Suprapubic skin (tissue), 4 donors: Measurements from ENCODE around the gene DRC1. TPM values are rescaled to one million over a fixed set of nuclear protein-coding genes. Genes with fewer than 3 reads are reported as not detected.

ENCODE experiments used
- DNase-seq, 2 donors: peaks; one replicate each; pipeline ENCODE4 v3.0.0-alpha.2; 2019; ENCODE audit warnings: low spot score in 2 of 2
- H3K27ac ChIP-seq: fragments of 200-600 bp; sonication (generic); one replicate; pipeline ENCODE4 v1.5.1; 2019
- H3K27me3 ChIP-seq: fragments of 200-600 bp; sonication (generic); one replicate; pipeline ENCODE4 v1.5.1; 2019
- H3K36me3 ChIP-seq: fragments of 200-600 bp; sonication (generic); one replicate; pipeline ENCODE4 v1.5.1; 2019
- H3K4me1 ChIP-seq: fragments of 200-600 bp; sonication (generic); one replicate; pipeline ENCODE4 v1.5.1; 2019
- H3K4me3 ChIP-seq: fragments of 200-600 bp; sonication (generic); one replicate; pipeline ENCODE4 v1.5.1; 2019; ENCODE audit warnings: mild to moderate bottlenecking
- H3K9me3 ChIP-seq: fragments of 200-600 bp; sonication (generic); one replicate; pipeline ENCODE4 v1.5.1; 2019
- CTCF ChIP-seq, 2 donors: fragments of 200-600 bp in 1 of 2; fragments of 450-650 bp in 1 of 2; sonication (generic) in 1 of 2; IDR thresholded peaks; one replicate each; pipeline ENCODE4 v1.5.1; 2016 to 2019; ENCODE audit warnings: antibody characterized with exemption in 2 of 2, mild to moderate bottlenecking in 1 of 2, moderate library complexity in 1 of 2
- EP300 ChIP-seq: sonication (generic); formaldehyde crosslinking; IDR thresholded peaks from one replicate; pipeline ENCODE4 v1.6.1; 2017; ENCODE audit warnings: antibody characterized with exemption
- POLR2A ChIP-seq, 2 donors: fragments of 450-650 bp; IDR thresholded peaks; one replicate each; pipeline ENCODE4 v1.6.1; 2017; ENCODE audit warnings: antibody characterized with exemption in 2 of 2, mild to moderate bottlenecking in 2 of 2, moderate library complexity in 2 of 2
- POLR2AphosphoS5 ChIP-seq, 3 donors: sonication (generic); formaldehyde crosslinking; IDR thresholded peaks; one replicate each; pipeline ENCODE4 v1.6.1; 2017; ENCODE audit warnings: antibody characterized with exemption in 3 of 3
- WGBS: methylation state at CpG from one replicate; pipeline ENCODE4 v1.1.5; 2018; 5-methylcytosine and 5-hydroxymethylcytosine counted together
- total RNA-seq, 4 donors: library from RNA; depleted of rRNA; stranded (reverse); fragments of >200 nt; gene quantifications; one replicate each; pipeline ENCODE4 v1.1.0, GENCODE V29; 2016

DRC1 gene
- total RNA-seq, 4 donors from 2014 or later: 0.26 TPM; not detected in 3

- H3K4me3 ChIP-seq: no peak overlapping the region
Observed at GRCh38 chr2:26384597-26384996, 17.1 kb upstream of the DRC1 start.

DNA sequence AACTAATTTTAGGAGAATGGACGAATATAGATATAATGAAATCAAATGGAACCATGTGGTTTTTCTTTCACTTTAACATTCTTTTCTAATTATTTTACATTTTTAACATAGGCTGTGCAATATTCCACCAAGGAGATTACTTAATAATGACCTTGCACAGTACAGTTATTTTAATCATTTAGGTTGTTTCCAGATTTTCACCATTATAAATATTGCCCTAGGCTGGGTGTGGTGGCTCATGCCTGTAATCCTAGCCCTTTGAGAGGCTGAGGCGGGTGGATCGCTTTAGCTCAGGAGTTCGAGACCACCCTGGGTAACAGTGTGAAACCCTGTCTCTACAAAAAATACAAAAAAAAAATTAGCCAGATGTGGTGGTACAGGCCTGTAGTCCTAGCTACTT, 14.5 kb upstream of the DRC1 start:
- H3K27me3 ChIP-seq: no peaks in the 10 kb centered on the region
- H3K4me1 ChIP-seq: no peaks in the 10 kb centered on the region
- H3K27ac ChIP-seq: no peak overlapping the region
- no peak overlapping the region for H3K4me3 ChIP-seq
- DNase-seq: no peak
- TF ChIP-seq EP300 (no peak), POLR2A (IDR thresholded peaks at IDR 0.05) (no peak), CTCF (IDR thresholded peaks at IDR 0.05) (no peak), POLR2AphosphoS5 (IDR thresholded peaks at IDR 0.05) (no peak)
- H3K36me3 ChIP-seq: peaks cover 39% of the 10 kb centered on the region
- H3K9me3 ChIP-seq: no peaks in the 10 kb centered on the region
- 97% methylated on average over 4 of the region's 4 CpGs for WGBS

More at GRCh38 chr2:26384597-26384996, 17.1 kb upstream of the DRC1 start:
- no peak for TF ChIP-seq POLR2A (IDR thresholded peaks at IDR 0.05)
- no peak for TF ChIP-seq CTCF (IDR thresholded peaks at IDR 0.05)
- TF ChIP-seq EP300: no peak
- no peak for TF ChIP-seq POLR2AphosphoS5 (IDR thresholded peaks at IDR 0.05)
- Histone ChIP-seq H3K27ac (no peak overlapping the region), H3K9me3 (no peaks in the 10 kb centered on the region), H3K36me3 (peaks cover 36% of the 10 kb centered on the region), H3K4me1 (peaks cover 2% of the 10 kb centered on the region), H3K27me3 (no peaks in the 10 kb centered on the region)
- no peak for DNase-seq

DNA sequence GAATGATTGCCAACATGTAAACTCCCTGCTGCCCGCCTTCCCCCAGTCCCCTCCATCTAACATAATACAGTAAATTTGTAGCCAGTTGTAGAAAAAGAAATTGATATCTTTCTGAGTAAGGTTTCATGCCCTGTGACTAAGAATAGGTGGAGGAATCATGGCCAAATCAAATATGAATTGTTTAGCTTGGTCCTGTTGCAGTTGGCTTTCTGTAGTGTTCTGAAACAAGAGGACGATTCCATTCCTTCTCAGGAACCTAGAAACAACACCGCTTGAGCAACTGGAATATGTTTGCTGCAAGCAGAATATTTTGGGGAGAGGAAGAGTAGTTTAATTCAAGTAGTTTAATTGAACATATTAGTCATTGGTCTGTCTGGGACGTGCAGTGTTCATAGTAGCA, 7.0 kb upstream of the DRC1 start:
- no peak for TF ChIP-seq EP300
- TF ChIP-seq POLR2AphosphoS5 (IDR thresholded peaks at IDR 0.05): no peak
- TF ChIP-seq CTCF (IDR thresholded peaks at IDR 0.05): no peak
- no peak for TF ChIP-seq POLR2A (IDR thresholded peaks at IDR 0.05)
- Histone ChIP-seq H3K4me3 (no peak overlapping the region), H3K27ac (no peak overlapping the region), H3K27me3 (no peaks in the 10 kb centered on the region), H3K9me3 (no peaks in the 10 kb centered on the region), H3K36me3 (peaks cover 2% of the 10 kb centered on the region), H3K4me1 (no peaks in the 10 kb centered on the region)
- 89% methylated on average over 4 of the region's 4 CpGs for WGBS
- DNase-seq: no peak

GRCh38 chr2:26395394-26395793, 6.3 kb upstream of the DRC1 start:
- Histone ChIP-seq H3K36me3 (no peaks in the 10 kb centered on the region), H3K27me3 (no peaks in the 10 kb centered on the region), H3K9me3 (no peaks in the 10 kb centered on the region), H3K4me3 (no peak overlapping the region), H3K4me1 (no peaks in the 10 kb centered on the region), H3K27ac (no peak overlapping the region)
- no peak for TF ChIP-seq POLR2A (IDR thresholded peaks at IDR 0.05)
- no peak for TF ChIP-seq POLR2AphosphoS5 (IDR thresholded peaks at IDR 0.05)
- TF ChIP-seq EP300: no peak
- no peak for TF ChIP-seq CTCF (IDR thresholded peaks at IDR 0.05)
- DNase-seq: no peak
- 70% methylated on average over 4 of the region's 4 CpGs for WGBS

DNA sequence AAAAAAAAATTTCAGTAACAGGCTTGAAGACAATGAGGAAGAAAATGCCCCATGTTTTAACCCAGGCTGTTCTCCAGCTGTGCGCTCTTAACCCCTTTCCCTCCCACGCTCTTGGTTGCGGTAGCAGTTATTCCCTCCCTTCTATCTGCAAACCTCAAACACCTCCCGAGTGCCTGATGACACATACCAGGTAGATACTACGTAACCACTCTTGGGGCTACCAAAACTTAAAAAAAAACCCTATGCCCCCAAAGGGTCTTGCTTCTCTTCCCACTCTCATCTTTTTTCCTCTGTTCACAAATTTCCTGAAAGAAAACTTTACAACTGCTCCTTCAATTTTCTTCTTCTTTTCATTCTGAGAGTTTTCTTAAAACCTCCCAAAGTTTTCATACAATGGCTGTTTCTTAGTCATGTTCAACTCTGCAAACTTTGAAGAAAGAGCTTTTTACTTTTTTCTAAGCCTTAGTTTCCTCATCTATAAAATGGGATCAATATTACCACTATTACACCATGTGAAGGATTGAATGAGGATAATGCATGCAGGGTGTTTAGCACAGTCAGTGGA, 4.9 kb upstream of the DRC1 start:
- no peak for DNase-seq
- H3K27me3 ChIP-seq: peaks cover 3% of the 10 kb centered on the region

More for the DNA sequence above, 4.9 kb upstream of the DRC1 start:
- no peak overlapping the region for H3K27ac ChIP-seq
- H3K4me1 ChIP-seq: peaks cover 3% of the 10 kb centered on the region
- no peaks in the 10 kb centered on the region for H3K9me3 ChIP-seq
- TF ChIP-seq POLR2AphosphoS5 (IDR thresholded peaks at IDR 0.05): no peak
- TF ChIP-seq EP300: no peak
- no peak for TF ChIP-seq POLR2A (IDR thresholded peaks at IDR 0.05)
- no peak for TF ChIP-seq CTCF (IDR thresholded peaks at IDR 0.05)
- H3K36me3 ChIP-seq: no peaks in the 10 kb centered on the region
- H3K4me3 ChIP-seq: no peak overlapping the region
- 88% methylated on average over 5 of the region's 5 CpGs for WGBS
